ENCODE data around the gene ZBP1.
"Not testable (repeated sequence)": the region's sequence is repeated elsewhere in the genome, so short reads cannot be mapped to it uniquely, and the experiment has no call there.

Gene ZBP1

DNA sequence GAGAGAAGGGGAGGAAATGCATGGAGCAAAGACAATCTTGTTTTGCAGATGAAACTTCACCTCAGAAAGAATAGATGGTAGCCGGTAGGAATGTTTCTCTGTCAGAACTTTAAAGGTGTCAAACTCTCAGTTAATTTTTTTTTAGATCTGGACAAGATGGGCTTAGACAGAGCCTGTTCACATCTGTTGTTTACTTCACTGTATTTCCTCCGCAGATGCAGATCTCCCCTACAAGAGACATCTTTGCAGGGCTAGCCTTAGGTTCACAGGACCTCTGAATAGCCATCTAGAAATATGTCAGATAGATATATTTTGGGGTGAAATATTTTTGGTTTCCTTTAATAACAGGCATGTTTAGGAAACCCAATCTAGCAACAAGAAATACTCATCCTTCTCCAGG is 12.1 kb upstream of the ZBP1 start:
- no peaks in the 10 kb centered on the region for H3K9me3 ChIP-seq (ENCODE audit: insufficient read depth, low read length)
- H3K4me1 ChIP-seq (ENCODE audit: low read length) = peaks cover 11% of the 10 kb centered on the region
- no peaks in the 10 kb centered on the region for H3K79me2 ChIP-seq (ENCODE audit: low read length)
- H3K4me3 ChIP-seq (ENCODE audit: low read length) = no peak overlapping the region
- H3K9ac ChIP-seq (ENCODE audit: low read length) = no peak overlapping the region
- H3K27me3 ChIP-seq (ENCODE audit: low read depth, low read length) = peaks cover 74% of the 10 kb centered on the region
- TF ChIP-seq EZH2phosphoT487 (IDR thresholded peaks at IDR 0.05; ENCODE audit: low read depth) = no peak
- TF ChIP-seq, protein P1, sequence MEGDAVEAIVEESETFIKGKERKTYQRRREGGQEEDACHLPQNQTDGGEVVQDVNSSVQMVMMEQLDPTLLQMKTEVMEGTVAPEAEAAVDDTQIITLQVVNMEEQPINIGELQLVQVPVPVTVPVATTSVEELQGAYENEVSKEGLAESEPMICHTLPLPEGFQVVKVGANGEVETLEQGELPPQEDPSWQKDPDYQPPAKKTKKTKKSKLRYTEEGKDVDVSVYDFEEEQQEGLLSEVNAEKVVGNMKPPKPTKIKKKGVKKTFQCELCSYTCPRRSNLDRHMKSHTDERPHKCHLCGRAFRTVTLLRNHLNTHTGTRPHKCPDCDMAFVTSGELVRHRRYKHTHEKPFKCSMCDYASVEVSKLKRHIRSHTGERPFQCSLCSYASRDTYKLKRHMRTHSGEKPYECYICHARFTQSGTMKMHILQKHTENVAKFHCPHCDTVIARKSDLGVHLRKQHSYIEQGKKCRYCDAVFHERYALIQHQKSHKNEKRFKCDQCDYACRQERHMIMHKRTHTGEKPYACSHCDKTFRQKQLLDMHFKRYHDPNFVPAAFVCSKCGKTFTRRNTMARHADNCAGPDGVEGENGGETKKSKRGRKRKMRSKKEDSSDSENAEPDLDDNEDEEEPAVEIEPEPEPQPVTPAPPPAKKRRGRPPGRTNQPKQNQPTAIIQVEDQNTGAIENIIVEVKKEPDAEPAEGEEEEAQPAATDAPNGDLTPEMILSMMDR (IDR thresholded peaks at IDR 0.05; ENCODE audit: low read depth, low read length) = no peak
- H3K4me2 ChIP-seq (ENCODE audit: low read length) = no peak overlapping the region
- H3K27ac ChIP-seq (ENCODE audit: low read length) = no peak overlapping the region
- no peaks in the 10 kb centered on the region for H3K36me3 ChIP-seq (replicated peaks; ENCODE audit: low read depth, low read length)
- H2AFZ ChIP-seq (ENCODE audit: low read depth, low read length) = no peak overlapping the region
- H4K20me1 ChIP-seq (ENCODE audit: insufficient read depth, low read length) = no peaks in the 10 kb centered on the region

DNA sequence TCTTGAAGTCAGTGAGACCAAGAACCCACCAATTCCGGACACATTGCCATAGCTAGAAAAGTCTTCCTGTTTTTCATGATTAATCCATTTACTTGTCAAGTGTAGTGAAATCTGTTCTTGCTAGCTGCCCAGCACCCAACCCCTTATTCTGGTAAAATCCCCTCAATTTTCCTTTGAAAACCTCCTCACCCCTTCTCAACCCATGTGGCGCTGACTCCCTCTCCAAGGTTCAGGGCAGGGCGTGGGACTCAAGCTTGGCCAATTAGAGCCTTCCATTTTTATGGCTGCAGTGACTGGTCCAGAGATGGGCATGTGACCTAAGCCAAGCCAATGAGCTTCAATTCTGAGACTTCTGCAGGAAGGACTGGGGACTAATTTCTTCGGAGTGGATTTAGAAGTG is 9.8 kb upstream of the ZBP1 start:
- no peak overlapping the region for H3K9ac ChIP-seq (ENCODE audit: low read length)
- peaks cover 11% of the 10 kb centered on the region for H3K4me1 ChIP-seq (ENCODE audit: low read length)
- H3K36me3 ChIP-seq (replicated peaks; ENCODE audit: low read depth, low read length) = no peaks in the 10 kb centered on the region
- H3K4me3 ChIP-seq (ENCODE audit: low read length) = no peak overlapping the region
- no peak overlapping the region for H3K4me2 ChIP-seq (ENCODE audit: low read length)
- H3K27me3 ChIP-seq (ENCODE audit: low read depth, low read length) = peaks cover 66% of the 10 kb centered on the region
- no peak overlapping the region for H3K27ac ChIP-seq (ENCODE audit: low read length)
- H2AFZ ChIP-seq (ENCODE audit: low read depth, low read length) = no peak overlapping the region
- TF ChIP-seq, protein P1 (IDR thresholded peaks at IDR 0.05; ENCODE audit: low read depth, low read length) = no peak
- TF ChIP-seq EZH2phosphoT487 (IDR thresholded peaks at IDR 0.05; ENCODE audit: low read depth) = no peak
- peaks cover 5% of the 10 kb centered on the region for H3K9me3 ChIP-seq (ENCODE audit: insufficient read depth, low read length)
- no peaks in the 10 kb centered on the region for H3K79me2 ChIP-seq (ENCODE audit: low read length)
- no peaks in the 10 kb centered on the region for H4K20me1 ChIP-seq (ENCODE audit: insufficient read depth, low read length)

DNA sequence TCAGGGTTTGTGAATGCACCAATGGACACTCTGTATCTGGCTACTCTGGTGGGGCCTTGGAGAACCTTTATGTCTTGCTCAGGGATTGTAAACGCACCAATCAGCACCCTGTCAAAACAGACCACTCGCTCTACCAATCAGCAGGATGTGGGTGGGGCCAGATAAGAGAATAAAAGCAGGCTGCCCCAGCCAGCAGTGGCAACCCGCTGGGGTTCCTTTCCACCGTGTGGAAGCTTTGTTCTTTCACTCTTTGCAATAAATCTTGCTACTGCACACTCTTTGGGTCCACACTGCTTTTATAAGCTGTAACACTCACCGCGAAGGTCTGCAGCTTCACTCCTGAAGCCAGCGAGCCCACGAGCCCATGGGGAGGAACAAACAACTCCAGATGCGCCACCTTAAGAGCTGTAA is 9.3 kb upstream of the ZBP1 start:
- Histone ChIP-seq H3K4me1 (ENCODE audit: low read length) (peaks cover 11% of the 10 kb centered on the region), H3K27me3 (ENCODE audit: low read depth, low read length) (peaks cover 65% of the 10 kb centered on the region)
- H4K20me1 ChIP-seq (ENCODE audit: insufficient read depth, low read length); H3K36me3 ChIP-seq (replicated peaks; ENCODE audit: low read depth, low read length); H3K4me2 ChIP-seq (ENCODE audit: low read length); H3K4me3 ChIP-seq (ENCODE audit: low read length); H3K9me3 ChIP-seq (ENCODE audit: insufficient read depth, low read length); H3K27ac ChIP-seq (ENCODE audit: low read length); H2AFZ ChIP-seq (ENCODE audit: low read depth, low read length); H3K9ac ChIP-seq (ENCODE audit: low read length); H3K79me2 ChIP-seq (ENCODE audit: low read length): not testable (repeated sequence)

DNA sequence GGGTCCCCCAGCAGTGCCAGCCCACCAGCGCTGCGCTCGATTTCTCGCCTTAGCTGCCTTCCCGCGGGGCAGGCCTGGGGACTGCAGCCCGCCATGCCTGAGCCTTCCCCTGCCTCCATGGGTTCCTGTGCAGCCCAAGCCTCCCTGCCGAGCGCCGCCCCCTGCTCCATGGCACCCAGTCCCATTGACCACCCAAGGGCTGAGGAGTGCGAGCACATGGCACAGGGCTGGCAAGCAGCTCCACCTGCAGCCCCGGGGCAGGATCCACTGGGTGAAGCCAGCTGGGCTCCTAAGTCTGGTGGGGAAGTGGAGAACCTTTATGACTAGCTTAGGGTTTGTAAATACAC is 8.7 kb upstream of the ZBP1 start:
- peaks cover 11% of the 10 kb centered on the region for H3K4me1 ChIP-seq (ENCODE audit: low read length)
- not testable (repeated sequence) for H3K79me2 ChIP-seq (ENCODE audit: low read length); H3K4me2 ChIP-seq (ENCODE audit: low read length); H3K9me3 ChIP-seq (ENCODE audit: insufficient read depth, low read length); H3K36me3 ChIP-seq (replicated peaks; ENCODE audit: low read depth, low read length); H3K9ac ChIP-seq (ENCODE audit: low read length); H3K4me3 ChIP-seq (ENCODE audit: low read length); H3K27ac ChIP-seq (ENCODE audit: low read length); H4K20me1 ChIP-seq (ENCODE audit: insufficient read depth, low read length); H2AFZ ChIP-seq (ENCODE audit: low read depth, low read length)
- H3K27me3 ChIP-seq (ENCODE audit: low read depth, low read length) = peaks cover 59% of the 10 kb centered on the region

DNA sequence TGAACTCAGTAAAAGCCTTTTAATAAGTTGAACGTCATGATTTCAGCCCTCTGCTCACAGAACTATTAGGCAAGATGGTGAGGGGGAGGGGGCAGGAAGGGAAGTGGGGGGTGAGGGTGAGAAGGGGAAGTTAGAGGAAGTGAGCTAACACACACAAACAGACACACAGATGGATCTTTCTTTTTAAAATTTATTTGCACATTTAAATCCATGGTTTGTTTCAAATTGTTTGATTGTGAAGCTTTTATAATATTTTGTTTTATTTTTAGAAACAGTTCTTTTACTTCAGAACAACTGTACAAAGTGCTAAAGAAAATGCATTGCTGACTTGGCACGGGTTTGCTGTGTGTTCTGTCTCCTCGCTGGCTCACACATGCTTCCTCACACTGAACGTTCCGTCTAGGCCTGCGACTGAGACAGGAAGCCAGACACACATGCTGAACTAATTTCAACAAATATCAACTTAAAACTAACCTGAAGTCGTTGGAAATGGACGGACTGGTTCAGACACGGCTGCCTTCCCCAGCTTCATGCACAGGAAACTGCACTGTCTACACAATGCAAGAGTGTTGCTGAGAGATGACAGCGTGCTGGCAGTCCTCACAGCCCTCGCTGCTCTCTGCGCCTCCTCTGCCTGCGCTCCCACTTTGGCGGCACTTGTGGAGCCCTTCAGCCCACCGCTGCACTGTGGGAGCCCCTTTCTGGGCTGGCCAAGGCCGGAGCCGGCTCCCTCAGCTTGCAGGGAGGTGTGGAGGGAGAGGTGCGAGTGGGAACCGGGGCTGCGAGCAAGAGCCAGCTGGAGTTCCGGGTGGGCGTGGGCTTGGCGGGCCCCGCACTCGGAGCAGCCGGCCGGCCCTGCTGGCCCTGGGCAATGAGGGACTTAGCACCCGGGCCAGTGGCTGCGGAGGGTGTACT is 8.1 kb upstream of the ZBP1 start:
- peaks cover 9% of the 10 kb centered on the region for H3K9me3 ChIP-seq (ENCODE audit: insufficient read depth, low read length)
- no peaks in the 10 kb centered on the region for H3K79me2 ChIP-seq (ENCODE audit: low read length)
- H3K9ac ChIP-seq (ENCODE audit: low read length) = no peak overlapping the region
- peak overlapping the region; percentile 71 for H2AFZ ChIP-seq (ENCODE audit: low read depth, low read length)
- H3K4me3 ChIP-seq (ENCODE audit: low read length) = no peak overlapping the region
- H3K4me1 ChIP-seq (ENCODE audit: low read length) = peaks cover 11% of the 10 kb centered on the region
- peak overlapping the region; percentile 35 for H3K4me2 ChIP-seq (ENCODE audit: low read length)
- no peaks in the 10 kb centered on the region for H4K20me1 ChIP-seq (ENCODE audit: insufficient read depth, low read length)
- no peaks in the 10 kb centered on the region for H3K36me3 ChIP-seq (replicated peaks; ENCODE audit: low read depth, low read length)
- H3K27me3 ChIP-seq (ENCODE audit: low read depth, low read length) = peaks cover 62% of the 10 kb centered on the region
- no peak for TF ChIP-seq EZH2phosphoT487 (IDR thresholded peaks at IDR 0.05; ENCODE audit: low read depth)
- TF ChIP-seq, protein P1 (IDR thresholded peaks at IDR 0.05; ENCODE audit: low read depth, low read length) = no peak
- H3K27ac ChIP-seq (ENCODE audit: low read length) = no peak overlapping the region
